ENCODE measurements around the gene TPGS1. TPM values are rescaled to one million over a fixed set of nuclear protein-coding genes. Genes with fewer than 3 reads are reported as not detected.

The TPGS1 gene
- total and polyA plus RNA-seq, 11 donors, result 5.7 to 39.3 (median 11.7) TPM

- H3K27ac ChIP-seq, result peak overlapping the region; percentile 75 to 97 (median 94)
- peak overlapping the region; percentile 74 to 99 (median 93) for H3K4me3 ChIP-seq
- H3K27me3 ChIP-seq, result peaks cover 0 to 32% (median 8%) of the 10 kb centered on the region in 9 donors
- intact Hi-C loops (cut with DNase I), result loop anchor here in 4 of 10 donors (2.0 to 10.0 kb wide), 4 partner anchors 18 to 194 kb away; partner anchors contain the start of genes PLPP2 (in 1 of the 4) and TPGS1 (in 1 of the 4)
- TF ChIP-seq CTCF (IDR thresholded peaks at IDR 0.05) (peak in 2 of 12 donors; percentile 15 to 26), POLR2A (IDR thresholded peaks at IDR 0.05) (peak in 1 of 2 donors; percentile 91)
- WGBS, 4 donors, result 1% methylated on average over 31 to 114 of the region's 114 CpGs
- no peaks in the 10 kb centered on the region for H3K9me3 ChIP-seq
- no peaks in the 10 kb centered on the region for H3K36me3 ChIP-seq
- DNase-seq (peak; percentile 98 to 99 (median 98)), ATAC-seq (peak; percentile 95 to 97 (median 96))
- peaks cover 0 to 18% (median 4%) of the 10 kb centered on the region in 12 donors for H3K4me1 ChIP-seq
Measured at GRCh38 chr19:488505-489417, 18.5 kb upstream of the TPGS1 start.

DNA sequence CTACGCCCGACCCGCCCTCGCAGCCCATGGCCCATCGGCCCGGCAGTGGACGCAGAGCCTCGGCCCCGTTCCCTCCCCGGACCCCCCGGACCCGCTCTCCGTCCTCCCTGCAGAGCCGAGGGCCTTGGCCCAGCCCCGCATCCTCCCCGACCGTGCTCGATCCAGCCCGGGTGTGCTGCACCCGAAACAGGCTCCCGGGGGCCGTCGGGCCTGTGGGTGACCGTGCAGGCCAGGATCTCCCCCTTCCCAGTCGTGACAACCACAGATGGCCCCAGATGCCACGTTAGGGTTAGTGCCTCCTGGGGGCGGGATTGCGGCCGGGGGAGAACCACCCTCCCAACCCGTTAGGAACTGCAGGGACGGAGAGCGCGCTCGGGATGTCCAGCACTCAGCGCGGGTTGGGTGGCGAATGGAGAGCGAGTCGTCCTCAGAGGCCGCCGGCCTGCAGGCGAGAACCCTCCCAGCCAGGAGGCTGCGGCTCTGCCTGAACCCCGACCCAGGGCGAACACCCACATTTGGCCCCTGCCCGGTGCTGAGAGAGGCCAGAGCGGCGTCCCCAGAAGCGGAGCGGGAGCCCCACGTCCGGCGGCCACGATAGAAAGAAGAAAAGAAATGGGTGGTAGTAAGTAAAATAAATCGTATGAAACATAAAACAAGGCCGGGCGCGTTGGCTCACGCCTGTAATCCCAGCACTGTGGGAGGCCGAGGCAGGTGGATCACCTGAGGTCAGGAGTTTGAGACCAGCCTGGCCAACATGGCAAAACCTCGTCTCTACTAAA lies 17.7 kb upstream of the TPGS1 start:
- ATAC-seq, result peak; percentile 19 to 53 (median 35)
- H3K4me3 ChIP-seq, result peak overlapping the region; percentile 74 to 99 (median 93)
- peak overlapping the region; percentile 75 to 97 (median 94) for H3K27ac ChIP-seq
- TF ChIP-seq POLR2A (IDR thresholded peaks at IDR 0.05) (no peak), CTCF (IDR thresholded peaks at IDR 0.05) (no peak)
- peaks cover 0 to 18% (median 6%) of the 10 kb centered on the region in 12 donors for H3K4me1 ChIP-seq
- no peaks in the 10 kb centered on the region for H3K36me3 ChIP-seq
- WGBS, 4 donors, result 18 to 56% (median 31%) methylated on average over 30 to 61 of the region's 61 CpGs
- no peaks in the 10 kb centered on the region for H3K9me3 ChIP-seq
- DNase-seq, result peak in 1 of 5 donors; percentile 61
- intact Hi-C loops (cut with DNase I), result loop anchor here in 4 of 10 donors (2.0 to 10.0 kb wide), 4 partner anchors 17 to 195 kb away; partner anchors contain the start of genes PLPP2 (in 1 of the 4) and TPGS1 (in 1 of the 4)
- peaks cover 0 to 23% (median 8%) of the 10 kb centered on the region in 9 donors for H3K27me3 ChIP-seq

- H3K9me3 ChIP-seq, result no peaks in the 10 kb centered on the region
- intact Hi-C loops (cut with DNase I), result no loop called here
- peaks cover 0 to 17% (median 6%) of the 10 kb centered on the region in 9 donors for H3K27me3 ChIP-seq
- H3K27ac ChIP-seq, result no peak overlapping the region
- H3K4me3 ChIP-seq, result no peak overlapping the region
- no peak for ATAC-seq
- DNase-seq, result peak in 1 of 5 donors; percentile 60
- no peaks in the 10 kb centered on the region for H3K36me3 ChIP-seq
- no peak for TF ChIP-seq POLR2A (IDR thresholded peaks at IDR 0.05)
- no peak for TF ChIP-seq CTCF (IDR thresholded peaks at IDR 0.05)
- H3K4me1 ChIP-seq, result peaks cover 0 to 21% (median 7%) of the 10 kb centered on the region in 12 donors
- 82 to 89% (median 83%) methylated on average over 23 to 32 of the region's 32 CpGs for WGBS, 4 donors
Measured at GRCh38 chr19:491146-491741, 16.1 kb upstream of the TPGS1 start.
